ENCODE data around the gene CLDN24.

GRCh38 chr4:183322326-183322725 lies at the start of gene CLDN24:
- no peak for TF ChIP-seq CTCF (IDR thresholded peaks at IDR 0.05)
- TF ChIP-seq RFX5 (IDR thresholded peaks at IDR 0.05): no peak
- no peak for TF ChIP-seq RAD21 (conservative IDR thresholded peaks at IDR 0.05 in 1 of 2, IDR thresholded peaks at IDR 0.05 in 1 of 2)
- no peak for TF ChIP-seq REST (IDR thresholded peaks at IDR 0.05)
- TF ChIP-seq HOXB13 (CRISPR knock-in tag; IDR thresholded peaks at IDR 0.05; ENCODE audit: low read depth): no peak
- TF ChIP-seq, protein P1, sequence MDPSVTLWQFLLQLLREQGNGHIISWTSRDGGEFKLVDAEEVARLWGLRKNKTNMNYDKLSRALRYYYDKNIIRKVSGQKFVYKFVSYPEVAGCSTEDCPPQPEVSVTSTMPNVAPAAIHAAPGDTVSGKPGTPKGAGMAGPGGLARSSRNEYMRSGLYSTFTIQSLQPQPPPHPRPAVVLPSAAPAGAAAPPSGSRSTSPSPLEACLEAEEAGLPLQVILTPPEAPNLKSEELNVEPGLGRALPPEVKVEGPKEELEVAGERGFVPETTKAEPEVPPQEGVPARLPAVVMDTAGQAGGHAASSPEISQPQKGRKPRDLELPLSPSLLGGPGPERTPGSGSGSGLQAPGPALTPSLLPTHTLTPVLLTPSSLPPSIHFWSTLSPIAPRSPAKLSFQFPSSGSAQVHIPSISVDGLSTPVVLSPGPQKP (IDR thresholded peaks at IDR 0.05; ENCODE audit: low read depth, low read length): no peak
- no peak for TF ChIP-seq MAFK (IDR thresholded peaks at IDR 0.05; ENCODE audit: partially characterized antibody)
- no peak for TF ChIP-seq PHF8 (IDR thresholded peaks at IDR 0.05; ENCODE audit: borderline replicate concordance, low read depth)
- no peak for TF ChIP-seq CEBPB (IDR thresholded peaks at IDR 0.05)
- no peak for TF ChIP-seq RCOR1 (IDR thresholded peaks at IDR 0.05; ENCODE audit: low read depth, low read length)
